Neural cell (in vitro differentiated cells): ENCODE measurements around the gene GFOD2. TPM values are rescaled to one million over a fixed set of nuclear protein-coding genes. Genes with fewer than 3 reads are reported as not detected.

ENCODE experiments used
- H2AFZ ChIP-seq: fragments of 200-600, 300-800 bp; sonication (generic), shearing (Covaris generic); 2 replicates; pipeline ENCODE4 v1.6.0; 2014; ENCODE audit warnings: low read depth, mild to moderate bottlenecking, antibody characterized with exemption, low read length, moderate library complexity
- H3F3A ChIP-seq: fragments of 200-600 bp; shearing (Covaris generic); 2 replicates; pipeline ENCODE4 v1.6.1; 2016; ENCODE audit warnings: mild to moderate bottlenecking, moderate library complexity, mixed read lengths, antibody characterized with exemption, low read length; ENCODE audit not compliant: insufficient read depth, poor library complexity, severe bottlenecking
- H3K27ac ChIP-seq: fragments of 200-600, 300-800 bp; sonication (generic), shearing (Covaris generic); 2 replicates; pipeline ENCODE4 v1.5.1; 2014; ENCODE audit warnings: mild to moderate bottlenecking, low read length, moderate library complexity
- H3K27me3 ChIP-seq: fragments of 300-800, 200-600 bp; sonication (generic), shearing (Covaris generic); 2 replicates; pipeline ENCODE4 v1.6.0; 2014; ENCODE audit warnings: mild to moderate bottlenecking, low read depth, low read length, moderate library complexity; ENCODE audit not compliant: insufficient read depth
- H3K36me3 ChIP-seq: fragments of 300-800, 200-600 bp; sonication (generic), shearing (Covaris generic); 2 replicates; pipeline ENCODE4 v1.5.1; 2014; ENCODE audit warnings: mild to moderate bottlenecking, antibody characterized with exemption, low read length, moderate library complexity; ENCODE audit not compliant: insufficient read depth
- H3K4me2 ChIP-seq: fragments of 300-800, 200-600 bp; sonication (generic), shearing (Covaris generic); 2 replicates; pipeline ENCODE4 v1.6.0; 2014; ENCODE audit warnings: mild to moderate bottlenecking, low read length
- H3K4me3 ChIP-seq: fragments of 300-800, 200-600 bp; sonication (generic), shearing (Covaris generic); 2 replicates; pipeline ENCODE4 v1.5.1; 2014; ENCODE audit warnings: mild to moderate bottlenecking, low read length, moderate library complexity
- H3K79me2 ChIP-seq: fragments of 200-600 bp; shearing (Covaris generic); replicated peaks from 2 replicates; pipeline ENCODE4 v1.6.0; 2014; ENCODE audit warnings: mild to moderate bottlenecking, low read length, moderate library complexity; ENCODE audit not compliant: insufficient read depth
- H3K9ac ChIP-seq: fragments of 300-800, 200-600 bp; sonication (generic), shearing (Covaris generic); 2 replicates; pipeline ENCODE4 v1.6.1; 2016; ENCODE audit warnings: mild to moderate bottlenecking, low read length, mixed read lengths
- H3K9me2 ChIP-seq: fragments of 200-600 bp; shearing (Covaris generic); 2 replicates; pipeline ENCODE4 v1.6.1; 2016; ENCODE audit warnings: mild to moderate bottlenecking, low read length, mixed read lengths; ENCODE audit not compliant: insufficient read depth
- H3K9me3 ChIP-seq: fragments of 200-600, 300-800 bp; sonication (generic), shearing (Covaris generic); 2 replicates; pipeline ENCODE4 v1.6.1; 2016; ENCODE audit warnings: mild to moderate bottlenecking, mixed run types, low read length, moderate library complexity, mixed read lengths
- H4K20me1 ChIP-seq: fragments of 200-600 bp; shearing (Covaris generic); 2 replicates; pipeline ENCODE4 v1.6.1; 2016; ENCODE audit warnings: mild to moderate bottlenecking, mixed run types; ENCODE audit not compliant: insufficient read depth
- EP300 ChIP-seq: fragments of 450-650 bp; conservative IDR thresholded peaks from 2 replicates; pipeline ENCODE4 v1.6.1; 2014; ENCODE audit warnings: antibody characterized with exemption, mild to moderate bottlenecking, moderate library complexity; ENCODE audit not compliant: poor library complexity, severe bottlenecking
- EZH2 ChIP-seq: fragments of 200-600, 300-800 bp; shearing (Covaris generic), sonication (generic); IDR thresholded peaks from 2 replicates; pipeline ENCODE4 v1.6.1; 2014; ENCODE audit warnings: antibody characterized with exemption, low read length, borderline replicate concordance, mild to moderate bottlenecking; ENCODE audit not compliant: insufficient read depth, poor library complexity, severe bottlenecking
- MXI1 ChIP-seq: fragments of 450-650 bp; conservative IDR thresholded peaks from 2 replicates; pipeline ENCODE4 v1.6.1; 2014; ENCODE audit warnings: antibody characterized with exemption, mild to moderate bottlenecking; ENCODE audit not compliant: poor library complexity, severe bottlenecking
- POLR2AphosphoS5 ChIP-seq: IDR thresholded peaks from 2 replicates; pipeline ENCODE4 v1.6.1; 2012
- RAD21 ChIP-seq: fragments of 450-650 bp; conservative IDR thresholded peaks from 2 replicates; pipeline ENCODE4 v1.6.1; 2014; ENCODE audit warnings: antibody characterized with exemption, mild to moderate bottlenecking, moderate library complexity
- REST ChIP-seq: IDR thresholded peaks from 2 replicates; pipeline ENCODE4 v1.6.1; 2012; ENCODE audit warnings: borderline replicate concordance
- SMC3 ChIP-seq: fragments of 450-650 bp; conservative IDR thresholded peaks from 2 replicates; pipeline ENCODE4 v1.6.1; 2014; ENCODE audit warnings: antibody characterized with exemption, mild to moderate bottlenecking, moderate library complexity; ENCODE audit not compliant: poor library complexity
- TAF1 ChIP-seq: IDR thresholded peaks from 2 replicates; pipeline ENCODE4 v1.6.1; 2012; ENCODE audit warnings: low read depth
- polyA plus RNA-seq: library from polyadenylated mRNA; depleted of rRNA; stranded (reverse); fragments of >200 nt; gene quantifications from 2 replicates; pipeline ENCODE4 v1.2.3, GENCODE V29; 2014
- TF ChIP-seq, protein P1 (sequence below): fragments of 450-650 bp; IDR thresholded peaks from 2 replicates; pipeline ENCODE4 v1.5.1; 2014; ENCODE audit warnings: antibody characterized with exemption, mild to moderate bottlenecking, moderate library complexity; ENCODE audit not compliant: poor library complexity, severe bottlenecking

The GFOD2 gene
- polyA plus RNA-seq, 1 donor from 2014 or later: 88.4 TPM

DNA sequence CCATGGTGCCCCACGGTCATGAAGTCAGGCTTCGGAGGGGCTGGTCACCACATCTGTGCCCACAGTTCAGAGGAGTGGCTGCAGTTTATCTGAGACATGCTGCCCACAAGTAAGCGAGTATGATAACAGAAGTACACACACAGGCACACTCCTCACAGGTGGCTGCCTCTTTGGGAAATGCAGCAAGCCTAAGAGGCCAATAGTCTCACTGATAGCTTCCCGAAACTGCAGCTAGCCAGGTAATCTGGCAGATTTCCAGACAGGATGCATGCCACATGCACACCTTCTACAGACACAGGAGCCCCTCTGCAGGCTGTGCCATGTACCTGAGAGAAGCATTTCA, 12.6 kb upstream of the GFOD2 start:
- H3K4me2 ChIP-seq: no peak overlapping the region
- H3K27ac ChIP-seq: no peak overlapping the region
- H4K20me1 ChIP-seq: no peaks in the 10 kb centered on the region
- H2AFZ ChIP-seq: no peak overlapping the region
- H3K79me2 ChIP-seq: no peaks in the 10 kb centered on the region
- H3K9me2 ChIP-seq: no peaks in the 10 kb centered on the region
- H3K9ac ChIP-seq: no peak overlapping the region
- no peaks in the 10 kb centered on the region for H3F3A ChIP-seq
- no peaks in the 10 kb centered on the region for H3K27me3 ChIP-seq
- TF ChIP-seq REST (no peak), EZH2 (no peak), EP300 (no peak), SMC3 (no peak), MXI1 (no peak), RAD21 (no peak), POLR2AphosphoS5 (no peak), TAF1 (no peak)
- TF ChIP-seq, protein P1, sequence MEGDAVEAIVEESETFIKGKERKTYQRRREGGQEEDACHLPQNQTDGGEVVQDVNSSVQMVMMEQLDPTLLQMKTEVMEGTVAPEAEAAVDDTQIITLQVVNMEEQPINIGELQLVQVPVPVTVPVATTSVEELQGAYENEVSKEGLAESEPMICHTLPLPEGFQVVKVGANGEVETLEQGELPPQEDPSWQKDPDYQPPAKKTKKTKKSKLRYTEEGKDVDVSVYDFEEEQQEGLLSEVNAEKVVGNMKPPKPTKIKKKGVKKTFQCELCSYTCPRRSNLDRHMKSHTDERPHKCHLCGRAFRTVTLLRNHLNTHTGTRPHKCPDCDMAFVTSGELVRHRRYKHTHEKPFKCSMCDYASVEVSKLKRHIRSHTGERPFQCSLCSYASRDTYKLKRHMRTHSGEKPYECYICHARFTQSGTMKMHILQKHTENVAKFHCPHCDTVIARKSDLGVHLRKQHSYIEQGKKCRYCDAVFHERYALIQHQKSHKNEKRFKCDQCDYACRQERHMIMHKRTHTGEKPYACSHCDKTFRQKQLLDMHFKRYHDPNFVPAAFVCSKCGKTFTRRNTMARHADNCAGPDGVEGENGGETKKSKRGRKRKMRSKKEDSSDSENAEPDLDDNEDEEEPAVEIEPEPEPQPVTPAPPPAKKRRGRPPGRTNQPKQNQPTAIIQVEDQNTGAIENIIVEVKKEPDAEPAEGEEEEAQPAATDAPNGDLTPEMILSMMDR: no peak
- H3K9me3 ChIP-seq: no peaks in the 10 kb centered on the region
- H3K4me3 ChIP-seq: no peak overlapping the region
- no peaks in the 10 kb centered on the region for H3K36me3 ChIP-seq

DNA sequence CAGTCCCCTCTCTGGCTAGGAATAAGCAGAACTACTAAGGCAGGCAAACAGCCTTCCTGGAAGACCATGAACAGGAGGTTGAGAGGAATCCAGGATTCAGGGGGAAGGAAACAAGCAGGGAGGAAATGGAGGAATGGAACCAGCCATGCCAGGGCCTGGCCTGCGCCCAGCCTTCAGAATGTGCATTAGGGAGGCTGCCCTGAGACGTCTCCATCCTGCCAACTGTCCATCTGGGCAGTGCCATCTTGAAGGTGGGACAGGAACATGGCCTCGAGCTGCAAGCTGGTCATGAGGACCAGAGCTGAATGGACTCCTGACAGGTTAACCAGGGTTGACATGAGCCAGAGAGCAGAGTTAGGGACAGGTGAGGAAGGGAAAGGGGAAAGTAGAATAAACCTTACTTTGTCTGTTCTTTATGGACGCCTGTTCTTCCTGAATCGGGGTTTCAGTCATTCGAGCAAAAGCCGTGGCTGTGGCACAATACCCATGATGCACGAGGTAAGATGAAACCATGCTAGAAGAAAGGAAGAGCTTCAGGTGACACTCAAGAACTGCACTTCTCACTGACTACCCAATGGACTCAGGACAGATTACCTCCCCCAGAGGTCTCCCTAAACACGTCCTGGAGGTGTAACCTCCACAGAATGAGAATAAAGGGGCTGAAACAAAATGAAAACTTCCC, 12.1 kb upstream of the GFOD2 start:
- no peak overlapping the region for H3K9ac ChIP-seq
- H3K9me3 ChIP-seq: no peaks in the 10 kb centered on the region
- no peaks in the 10 kb centered on the region for H3K36me3 ChIP-seq
- H3K27ac ChIP-seq: no peak overlapping the region
- no peaks in the 10 kb centered on the region for H4K20me1 ChIP-seq
- no peaks in the 10 kb centered on the region for H3K9me2 ChIP-seq
- H3K27me3 ChIP-seq: no peaks in the 10 kb centered on the region
- no peak for TF ChIP-seq POLR2AphosphoS5
- TF ChIP-seq EP300: no peak
- no peaks in the 10 kb centered on the region for H3K79me2 ChIP-seq
- H2AFZ ChIP-seq: no peak overlapping the region
- H3K4me2 ChIP-seq: no peak overlapping the region
- H3F3A ChIP-seq: no peaks in the 10 kb centered on the region
- no peak overlapping the region for H3K4me3 ChIP-seq

DNA sequence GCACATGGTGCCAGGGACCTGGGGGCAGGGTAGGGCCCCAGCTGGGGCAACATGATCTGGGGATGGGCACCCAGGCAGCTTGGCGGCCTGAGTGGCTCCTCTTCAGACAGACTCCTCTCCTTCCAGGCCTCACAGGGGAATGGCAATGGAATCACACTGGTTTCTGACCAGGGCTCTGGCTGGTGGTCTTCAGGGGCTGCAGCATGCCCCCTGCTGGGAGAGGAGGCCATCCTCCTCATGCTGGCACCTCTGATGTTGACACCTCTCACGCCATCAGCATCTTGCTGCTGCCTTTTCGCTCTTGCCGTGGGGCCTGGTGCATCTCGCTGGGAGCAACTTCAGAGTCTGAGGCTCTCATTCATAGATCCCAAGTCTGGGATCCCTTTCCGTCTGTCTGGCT, 11.2 kb upstream of the GFOD2 start:
- Histone ChIP-seq H3K9ac (no peak overlapping the region), H3K9me2 (no peaks in the 10 kb centered on the region), H3K79me2 (no peaks in the 10 kb centered on the region), H3K27me3 (no peaks in the 10 kb centered on the region), H3K9me3 (no peaks in the 10 kb centered on the region), H3K4me2 (no peak overlapping the region), H3K36me3 (no peaks in the 10 kb centered on the region), H2AFZ (no peak overlapping the region), H3F3A (no peaks in the 10 kb centered on the region), H3K4me3 (no peak overlapping the region), H4K20me1 (no peaks in the 10 kb centered on the region), H3K27ac (no peak overlapping the region)
- TF ChIP-seq REST (no peak), MXI1 (no peak), EP300 (no peak), SMC3 (no peak), RAD21 (no peak), EZH2 (no peak), TAF1 (no peak), POLR2AphosphoS5 (no peak)
- TF ChIP-seq, protein P1: no peak
